ENCODE measurements around the gene DHCR7. TPM values are rescaled to one million over a fixed set of nuclear protein-coding genes. Genes with fewer than 3 reads are reported as not detected.
"Not testable (repeated sequence)": the region's sequence is repeated elsewhere in the genome, so short reads cannot be mapped to it uniquely, and the experiment has no call there.

The DHCR7 gene
- total RNA-seq, 2 donors from 2014 or later, result 14.9 to 15.5 TPM

DNA sequence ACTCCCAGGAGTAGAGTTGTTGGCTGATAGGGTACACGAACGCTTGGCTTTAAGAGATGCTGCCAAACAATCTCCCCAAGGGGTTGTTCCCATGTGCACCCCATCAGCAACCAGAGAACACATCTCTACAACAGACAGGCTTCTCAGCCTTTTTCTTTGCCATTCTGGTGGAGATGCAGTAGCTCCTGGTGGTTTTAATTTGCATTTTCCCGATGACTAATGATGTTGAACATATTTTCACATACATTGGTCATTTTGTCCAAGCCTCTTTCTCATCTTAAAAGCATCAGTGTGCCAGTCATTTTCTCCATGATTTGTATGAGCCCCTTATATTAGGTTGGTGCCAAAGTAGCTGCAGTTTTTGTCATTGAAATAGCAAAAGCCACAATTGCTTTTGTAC, 21.8 kb downstream of the DHCR7 start:
- intact Hi-C loops (cut with DNase I), result no loop called here

DNA sequence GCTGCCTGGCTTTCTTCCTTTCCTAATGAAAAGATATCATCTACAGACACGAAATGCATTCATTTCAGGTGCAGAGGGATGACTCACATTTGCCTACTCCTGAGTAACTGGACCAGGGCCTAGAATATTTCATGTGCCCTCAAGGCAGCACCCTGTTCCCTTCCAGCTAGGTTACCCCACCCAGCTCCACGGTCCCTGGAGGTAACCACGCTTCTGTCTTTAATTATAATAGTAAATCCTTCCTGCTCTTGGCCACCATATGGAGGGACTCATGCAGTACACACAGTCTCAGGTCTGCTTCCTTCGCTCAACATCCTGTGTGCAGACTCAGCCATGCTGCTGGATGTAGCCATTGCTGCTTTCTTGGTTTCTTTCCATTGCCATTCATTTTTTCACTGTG, 22.3 kb downstream of the DHCR7 start:
- intact Hi-C loops (cut with DNase I), result no loop called here
- no peak for DNase-seq (ENCODE audit: low spot score)

More for the DNA sequence above, 21.8 kb downstream of the DHCR7 start:
- DNase-seq (ENCODE audit: low spot score), result no peak

DNA sequence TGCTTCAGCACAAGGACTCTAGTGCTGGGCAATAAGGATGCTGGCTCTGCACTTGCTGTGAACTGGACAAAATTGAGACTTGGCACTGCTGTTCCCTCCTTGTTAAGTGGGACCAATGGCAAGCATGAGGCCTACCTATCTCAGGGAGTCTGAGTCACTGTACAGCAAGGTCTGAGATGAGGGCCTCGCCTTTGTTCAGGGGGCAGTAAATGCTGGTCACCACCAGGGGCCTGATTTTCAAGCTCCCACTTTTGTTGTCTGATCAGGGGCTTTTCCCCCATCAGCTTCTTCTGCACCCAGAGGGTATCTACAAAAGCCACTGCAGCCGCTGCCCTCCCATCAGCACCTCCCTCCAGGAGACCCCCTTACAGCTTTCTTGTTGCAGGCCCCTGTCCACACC, 22.8 kb downstream of the DHCR7 start:
- DNase-seq (ENCODE audit: low spot score), result no peak
- intact Hi-C loops (cut with DNase I), result no loop called here

DNA sequence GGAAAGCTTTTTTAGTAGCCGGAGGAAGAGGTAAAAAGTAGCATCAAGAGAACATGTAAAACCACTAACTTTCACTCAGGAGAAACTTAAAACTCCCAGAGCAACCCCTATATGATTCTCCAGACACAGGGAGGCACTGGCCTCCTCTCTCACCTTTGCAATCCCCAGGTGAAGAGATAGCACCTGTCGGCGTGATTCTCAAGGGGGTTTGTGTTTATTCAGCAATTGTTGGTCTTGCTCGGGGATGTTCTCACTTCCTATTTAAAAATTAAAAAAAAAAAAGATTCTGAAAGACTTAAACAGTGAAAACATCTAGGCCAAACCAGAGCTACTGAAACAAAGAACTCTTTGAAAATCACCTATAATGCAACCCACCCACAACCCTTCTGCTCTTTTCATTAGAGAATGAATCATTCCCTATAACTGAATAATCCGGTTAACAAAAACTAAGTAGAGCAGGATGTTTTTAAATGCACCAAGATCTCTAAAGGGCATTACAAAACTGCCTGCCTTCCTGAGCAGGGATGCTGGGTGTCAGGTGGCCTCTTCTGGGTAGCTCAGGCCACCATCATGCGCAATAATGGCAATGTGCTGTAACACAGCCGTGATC, 24.9 kb downstream of the DHCR7 start:
- DNase-seq (ENCODE audit: low spot score), result no peak
- intact Hi-C loops (cut with DNase I), result no loop called here

DNA sequence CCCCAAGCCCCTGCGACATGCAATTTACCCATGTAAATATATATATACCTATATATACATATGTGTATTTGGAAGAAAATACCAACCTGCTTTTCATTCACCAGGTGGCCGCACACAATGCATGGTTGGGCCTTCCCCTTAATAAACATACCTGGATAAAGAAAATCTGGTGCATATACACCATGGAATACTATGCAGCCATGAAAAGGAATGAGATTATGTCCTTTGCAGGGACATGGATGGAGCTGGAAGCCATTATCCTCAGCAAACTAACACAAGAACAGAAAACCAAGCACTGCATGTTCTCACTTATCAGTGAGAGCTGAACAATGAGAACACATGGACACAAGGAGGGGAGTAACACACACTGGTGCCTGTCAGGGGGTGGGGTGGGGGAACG, 25.9 kb downstream of the DHCR7 start:
- not testable (repeated sequence) for DNase-seq (ENCODE audit: low spot score)

DNA sequence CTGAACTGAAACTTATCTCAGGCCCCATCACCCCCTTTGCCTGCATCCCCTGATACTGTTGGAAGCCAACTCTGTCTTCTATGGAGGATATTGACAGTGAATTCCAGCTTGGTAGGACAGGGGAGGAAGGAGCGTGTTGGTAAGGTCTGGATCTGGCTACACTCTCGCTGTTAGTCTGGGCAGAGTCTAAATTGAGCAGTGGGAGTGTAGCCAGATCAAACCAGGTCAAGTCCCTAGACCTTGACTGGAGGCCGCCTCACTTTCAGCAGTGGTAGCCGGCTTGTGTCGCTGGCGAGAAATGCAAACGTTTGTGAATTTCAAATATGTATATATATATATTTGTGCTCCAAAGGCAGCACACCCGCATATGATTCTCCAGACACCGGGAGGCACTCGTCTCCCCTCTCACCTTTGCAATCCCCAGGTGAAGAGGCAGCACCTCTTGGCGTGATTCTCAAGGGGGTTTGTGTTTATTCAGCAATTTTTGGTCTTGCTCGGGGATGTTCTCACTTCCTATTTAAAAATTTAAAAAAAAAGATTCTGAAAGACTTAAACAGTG, 26.7 kb downstream of the DHCR7 start:
- DNase-seq (ENCODE audit: low spot score), result no peak
- intact Hi-C loops (cut with DNase I), result no loop called here

More for the DNA sequence above, 25.9 kb downstream of the DHCR7 start:
- intact Hi-C loops (cut with DNase I), result not testable (repeated sequence)

DNA sequence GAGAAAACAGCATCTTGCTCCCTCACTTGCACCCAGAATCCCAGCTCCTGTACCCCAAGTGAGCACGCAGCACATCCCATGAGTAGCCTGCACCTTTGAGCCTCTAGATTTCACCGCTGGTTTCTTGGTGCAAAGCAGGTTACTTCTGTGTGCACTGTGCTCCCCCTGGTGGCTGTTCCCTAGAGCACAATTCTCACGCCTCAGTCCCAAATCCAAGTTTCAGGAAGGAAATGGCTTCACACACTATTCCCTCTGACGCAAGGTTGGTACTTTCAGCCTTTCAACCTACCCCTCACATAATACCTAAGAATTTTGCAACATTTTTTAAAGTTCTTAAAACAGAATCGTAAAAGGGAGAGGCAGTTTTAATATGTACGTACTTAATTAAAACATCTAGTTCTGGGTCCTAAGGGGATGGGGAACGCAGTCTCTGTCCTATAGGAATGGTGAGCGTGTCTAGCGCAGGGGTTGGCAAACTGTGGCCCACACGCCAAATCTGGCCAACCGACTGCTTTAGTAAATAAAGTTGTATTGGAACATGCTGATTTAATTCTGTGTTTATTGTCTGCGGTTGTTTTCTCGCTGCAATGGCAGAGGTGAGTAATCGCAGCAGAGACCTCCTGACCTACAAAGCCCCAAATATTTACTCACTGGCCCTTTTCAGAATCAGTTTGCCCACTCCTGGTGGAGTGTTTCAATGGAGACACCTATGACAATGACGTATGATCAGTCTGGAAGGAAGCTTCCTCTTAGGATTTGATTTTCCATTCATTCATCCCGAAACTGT, 27.5 kb downstream of the DHCR7 start:
- DNase-seq (ENCODE audit: low spot score), result no peak
- intact Hi-C loops (cut with DNase I), result no loop called here

DNA sequence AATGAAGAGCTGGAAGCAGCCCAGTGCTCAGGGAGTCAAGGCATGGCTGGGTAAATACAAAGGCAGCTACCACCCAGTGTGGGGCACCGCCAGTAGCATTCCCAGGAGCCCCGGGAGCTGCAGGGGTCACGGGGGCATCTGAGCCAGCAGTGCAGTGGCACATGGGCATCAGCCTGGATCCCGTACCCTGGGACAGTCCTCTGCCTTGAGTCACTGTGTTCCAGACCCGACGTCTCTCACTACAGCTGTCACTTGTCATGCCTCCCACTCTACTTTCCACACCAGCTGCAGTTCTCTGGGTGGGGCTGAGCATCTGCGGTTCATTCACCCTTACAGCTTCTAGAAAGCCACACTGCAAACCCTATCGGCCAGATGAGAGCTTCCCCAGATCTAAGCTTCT, 29.6 kb downstream of the DHCR7 start:
- DNase-seq (ENCODE audit: low spot score), result no peak
- intact Hi-C loops (cut with DNase I), result no loop called here

DNA sequence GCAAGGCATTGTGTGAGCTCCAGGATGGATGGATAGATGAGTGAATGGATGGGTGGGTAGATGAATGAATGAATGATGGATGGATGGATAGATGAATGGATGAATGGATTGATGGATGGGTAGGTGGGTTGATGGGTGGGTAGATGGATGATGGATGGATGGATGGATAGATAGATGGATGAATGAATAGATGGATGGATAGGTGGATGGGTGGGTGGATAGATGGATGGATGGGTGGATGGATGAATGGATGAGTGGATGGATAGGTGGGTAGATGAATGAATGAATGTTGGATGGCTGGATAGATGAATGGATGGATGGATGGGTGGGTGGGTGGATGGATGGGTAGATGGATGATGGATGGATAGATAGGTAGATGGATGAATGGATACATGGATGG, 33.5 kb downstream of the DHCR7 start:
- DNase-seq (ENCODE audit: low spot score), result no peak
- intact Hi-C loops (cut with DNase I), result no loop called here

DNA sequence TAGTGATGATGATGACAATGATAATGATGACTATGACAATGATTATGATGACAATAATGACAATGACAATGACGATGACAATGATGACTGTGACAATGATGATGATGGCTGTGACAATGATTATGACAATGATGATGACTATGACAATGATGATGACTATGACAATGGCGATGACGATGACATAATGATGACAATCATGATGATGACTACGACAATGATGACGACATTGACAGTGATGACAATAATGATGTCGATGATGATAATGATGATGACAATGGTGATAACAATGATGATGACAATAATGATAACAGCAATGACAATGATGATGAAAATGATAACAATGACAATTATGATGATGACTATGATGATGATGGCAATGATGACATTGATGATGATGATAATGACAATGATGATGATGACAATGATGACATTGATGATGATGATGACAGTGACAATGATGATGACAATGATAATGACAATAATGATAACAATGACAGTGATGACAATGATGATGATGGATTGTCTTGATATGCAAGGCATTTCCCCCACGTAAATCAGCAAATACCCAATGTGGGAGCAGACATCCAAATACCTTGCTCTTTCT, 37.7 kb downstream of the DHCR7 start:
- no peak for DNase-seq (ENCODE audit: low spot score)
- intact Hi-C loops (cut with DNase I), result no loop called here

DNA sequence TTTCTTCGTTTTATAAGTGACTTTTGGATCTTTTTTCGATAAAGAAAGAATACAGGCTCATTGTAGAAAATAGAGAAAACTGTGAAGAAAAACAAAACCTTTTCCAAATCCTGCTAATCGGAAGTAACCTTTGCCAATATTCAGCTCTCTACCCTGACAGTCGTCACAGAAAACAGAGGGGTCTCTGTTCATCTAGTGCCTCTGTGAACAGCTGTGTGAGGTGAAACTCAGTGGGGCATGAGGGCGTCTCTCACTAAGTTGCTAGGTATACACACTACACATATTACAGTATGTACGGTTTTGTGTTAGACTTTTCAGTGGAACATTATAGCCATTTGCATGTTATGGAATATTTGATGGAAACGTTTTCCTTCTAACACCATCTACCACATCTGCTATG, 39.4 kb downstream of the DHCR7 start:
- intact Hi-C loops (cut with DNase I), result loop anchor here in 1 of 2 donors (10.0 kb wide), 1 partner anchor 1904 kb away; no protein-coding TSS in a partner anchor
- DNase-seq (ENCODE audit: low spot score), result no peak

DNA sequence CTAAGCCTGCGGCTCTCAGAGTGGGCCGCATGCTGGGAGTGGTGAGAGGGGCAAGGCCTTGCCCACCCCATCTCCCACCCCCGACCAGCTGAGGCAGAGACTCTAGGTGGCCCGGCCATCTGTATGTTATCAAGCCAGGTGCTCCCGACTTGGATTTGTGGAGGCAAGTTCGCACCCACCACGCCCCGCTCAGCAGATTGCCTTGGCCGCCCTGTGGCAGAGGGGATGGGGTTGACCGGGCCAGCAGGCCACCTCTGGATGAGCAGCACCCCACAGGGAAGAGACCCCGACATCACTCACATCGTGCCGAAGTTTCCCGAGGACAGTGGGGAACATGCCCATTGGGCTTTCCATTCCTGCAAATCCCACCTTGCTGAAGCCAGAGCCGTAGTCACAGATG, 40.8 kb downstream of the DHCR7 start:
- intact Hi-C loops (cut with DNase I), result loop anchor here in 1 of 2 donors (10.0 kb wide), 1 partner anchor 1903 kb away; no protein-coding TSS in a partner anchor
- no peak for DNase-seq (ENCODE audit: low spot score)

DNA sequence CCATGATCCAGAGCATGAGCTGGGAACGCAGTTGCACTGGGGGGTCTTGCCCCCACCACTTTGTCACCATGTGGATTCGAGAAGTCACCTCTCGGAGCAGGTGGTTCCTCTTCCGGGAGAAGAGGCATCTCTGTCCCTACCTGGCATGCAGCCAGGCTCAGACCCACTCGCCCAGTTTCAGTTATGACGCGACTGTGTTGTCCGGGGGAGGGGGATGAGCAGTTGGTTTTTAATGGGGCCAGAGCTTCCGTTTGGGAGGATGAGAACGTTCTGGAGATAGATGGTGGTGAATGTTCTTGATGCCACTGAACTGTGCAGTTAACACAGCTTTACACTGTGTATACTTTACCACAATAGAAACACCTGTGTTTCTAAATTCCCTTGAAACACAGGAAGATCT, 41.5 kb downstream of the DHCR7 start:
- DNase-seq (ENCODE audit: low spot score), result no peak
- intact Hi-C loops (cut with DNase I), result loop anchor here in 1 of 2 donors (10.0 kb wide), 1 partner anchor 1902 kb away; no protein-coding TSS in a partner anchor

DNA sequence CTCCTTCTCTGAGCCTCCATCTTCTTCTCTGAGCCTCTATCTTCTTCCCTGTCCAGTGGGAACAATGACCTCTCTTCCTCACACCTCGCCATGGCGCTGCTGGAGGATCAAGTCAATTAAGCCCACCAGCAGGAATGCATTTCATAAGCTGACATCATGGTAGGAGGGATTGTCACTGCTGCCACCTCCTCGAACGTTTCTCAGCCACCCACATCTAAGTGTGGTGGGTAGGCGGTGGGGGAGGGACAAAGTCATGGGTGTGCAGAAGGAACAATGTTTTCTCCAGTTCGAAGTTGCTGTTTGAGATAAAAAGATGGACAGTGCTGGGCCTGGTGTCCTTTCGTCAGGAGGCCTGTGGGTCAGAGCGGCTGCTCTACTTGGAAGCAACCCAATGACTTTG, 44.0 kb downstream of the DHCR7 start:
- no peak for DNase-seq (ENCODE audit: low spot score)
- intact Hi-C loops (cut with DNase I), result loop anchor here in 1 of 2 donors (10.0 kb wide), 1 partner anchor 1899 kb away; no protein-coding TSS in a partner anchor

DNA sequence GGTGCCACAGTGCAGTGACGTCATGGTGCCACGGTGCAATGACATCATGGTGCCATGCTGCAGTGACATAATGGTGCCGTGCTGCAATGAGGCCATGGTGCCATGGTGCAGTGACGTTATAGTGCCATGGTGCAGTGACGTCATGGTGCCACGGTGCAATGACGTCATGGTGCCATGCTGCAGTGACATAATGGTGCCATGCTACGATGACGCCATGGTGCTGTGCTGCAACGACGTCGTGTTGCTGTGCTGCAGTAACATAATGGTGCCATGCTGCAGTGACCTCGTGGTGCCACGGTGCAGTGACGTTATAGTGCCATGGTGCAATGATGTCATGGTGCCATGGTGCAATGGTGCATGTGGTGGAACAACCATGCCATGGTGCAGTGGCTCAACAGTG, 45.3 kb downstream of the DHCR7 start:
- intact Hi-C loops (cut with DNase I), result loop anchor here in 1 of 2 donors (10.0 kb wide), 1 partner anchor 1898 kb away; no protein-coding TSS in a partner anchor
- no peak for DNase-seq (ENCODE audit: low spot score)

DNA sequence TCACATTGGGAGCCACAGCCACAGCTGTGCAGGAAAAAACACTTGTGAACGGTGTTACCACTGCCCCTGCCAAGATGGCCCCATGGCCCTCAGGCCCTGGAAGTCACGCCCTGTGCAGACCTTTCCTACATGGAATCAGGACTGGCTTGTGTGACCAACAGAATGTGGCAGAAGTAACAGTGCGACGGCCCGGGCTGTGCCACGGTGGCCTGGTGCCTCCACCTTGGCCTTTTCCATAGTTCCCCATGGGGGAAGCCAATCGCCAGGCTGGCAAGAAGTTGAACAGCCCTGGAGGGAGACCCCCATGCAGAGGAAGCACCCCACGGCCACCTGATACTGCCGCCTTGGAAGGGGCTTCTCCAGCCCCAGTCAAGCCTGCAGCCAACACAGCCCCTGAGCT, 48.0 kb downstream of the DHCR7 start:
- intact Hi-C loops (cut with DNase I), result loop anchor here in 1 of 2 donors (10.0 kb wide), 1 partner anchor 1895 kb away; no protein-coding TSS in a partner anchor
- no peak for DNase-seq (ENCODE audit: low spot score)

DNA sequence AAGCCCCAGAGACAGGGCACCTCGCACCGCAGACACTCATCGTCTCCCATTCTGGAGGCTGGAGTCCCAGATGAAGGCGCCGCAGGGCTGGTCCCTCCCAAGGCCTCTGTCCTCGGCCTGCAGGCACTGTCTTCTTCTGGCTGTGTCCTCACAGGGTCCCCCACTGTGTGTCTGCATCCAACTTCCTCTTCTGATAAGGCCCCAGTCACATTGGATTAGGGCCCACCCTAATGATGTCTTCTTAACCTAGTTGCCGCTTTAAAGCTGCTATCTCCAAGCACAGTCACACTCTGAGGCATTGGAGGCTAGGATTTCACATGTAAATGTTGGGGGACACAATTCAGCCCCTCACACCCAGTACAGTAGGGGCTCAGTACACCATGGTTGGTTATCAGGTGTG, 48.9 kb downstream of the DHCR7 start:
- intact Hi-C loops (cut with DNase I), result loop anchor here in 1 of 2 donors (5.0 kb wide), 1 partner anchor 1193 kb away; no protein-coding TSS in a partner anchor
- no peak for DNase-seq (ENCODE audit: low spot score)

DNA sequence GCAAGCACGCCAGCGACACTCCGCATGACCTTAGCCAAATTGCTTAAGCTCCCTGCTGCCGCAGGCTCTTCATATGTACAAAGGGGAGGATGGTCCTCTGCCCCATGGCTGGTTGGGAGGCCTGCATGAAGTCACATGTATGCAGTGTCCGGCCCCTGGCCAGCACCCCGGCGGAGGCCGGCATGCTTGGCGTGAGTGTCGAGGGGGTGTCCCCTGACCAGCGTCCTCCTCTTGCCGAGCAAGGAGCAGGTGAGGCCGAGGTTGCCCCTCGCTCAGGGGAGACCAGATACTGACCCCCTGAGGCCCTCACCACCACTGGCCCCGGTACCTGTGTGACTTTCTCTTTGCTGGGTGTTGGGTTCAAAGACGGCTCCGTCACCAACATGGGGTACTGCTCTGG, 50.2 kb downstream of the DHCR7 start:
- DNase-seq (ENCODE audit: low spot score), result no peak
- intact Hi-C loops (cut with DNase I), result loop anchor here in 1 of 2 donors (5.0 kb wide), 1 partner anchor 1194 kb away; no protein-coding TSS in a partner anchor

DNA sequence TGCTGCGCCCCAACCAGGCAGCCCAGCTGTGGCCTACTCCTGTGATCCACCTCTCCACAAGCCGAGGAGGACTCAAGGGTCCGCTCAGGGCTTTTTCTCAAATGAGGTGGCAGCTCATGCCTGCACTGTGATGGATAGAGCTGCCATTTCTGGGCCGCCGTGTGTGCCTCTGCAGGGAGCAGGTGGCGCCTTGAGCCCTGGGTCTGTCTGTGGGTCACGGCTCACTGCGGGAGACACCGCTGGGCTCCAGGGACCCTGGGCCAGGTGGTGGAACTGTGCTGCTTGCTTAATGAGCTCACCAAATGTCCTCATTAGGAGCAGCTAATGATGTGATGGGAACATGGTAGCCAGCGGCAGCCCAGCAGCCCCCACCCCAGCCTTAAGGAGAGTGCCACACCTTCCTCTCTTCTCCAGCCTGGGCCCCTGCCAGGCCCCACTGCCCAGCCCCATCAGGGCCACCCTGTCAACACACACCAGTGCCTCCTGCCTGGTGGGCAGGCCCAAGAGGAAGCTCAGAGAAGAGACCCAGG, 50.8 kb downstream of the DHCR7 start:
- DNase-seq (ENCODE audit: low spot score), result no peak
- intact Hi-C loops (cut with DNase I), result loop anchor here in 1 of 2 donors (5.0 kb wide), 1 partner anchor 1195 kb away; no protein-coding TSS in a partner anchor

Measured in posterior vena cava (tissue), 2 donors.